ENCODE results near the gene AQP6. TPM values are rescaled to one million over a fixed set of nuclear protein-coding genes. Genes with fewer than 3 reads are reported as not detected.

The AQP6 gene
- total and polyA plus RNA-seq, 10 of the 15 experiments (the other 5 are each of a cell fraction or from before 2014, with no cell fraction given) = not detected

GRCh38 chr12:49949866-49950265, 22.9 kb upstream of the AQP6 start:
- no peak overlapping the region for H3K27ac ChIP-seq (ENCODE audit: control insufficient read depth, insufficient read depth)
- in situ Hi-C loops (cut with MboI) (no loop called here), intact Hi-C loops (cut with micrococcal nuclease; ENCODE audit: unreplicated experiment) (no loop called here)
- H4K20me1 ChIP-seq (ENCODE audit: control insufficient read depth, insufficient read depth) = no peaks in the 10 kb centered on the region
- DNase-seq (ENCODE audit: low read depth, low spot score) = no peak
- H3K9ac ChIP-seq (ENCODE audit: control insufficient read depth, insufficient read depth, low read length) = no peak overlapping the region
- ATAC-seq = no peak
- TF ChIP-seq ZNF592 (IDR thresholded peaks at IDR 0.05) = no peak
- no peak for TF ChIP-seq ZNF207 (IDR thresholded peaks at IDR 0.05; ENCODE audit: borderline replicate concordance)
- TF ChIP-seq GATAD2B (conservative IDR thresholded peaks at IDR 0.05; ENCODE audit: low read depth) = no peak
- no peak for TF ChIP-seq CBX5 (IDR thresholded peaks at IDR 0.05; ENCODE audit: low read depth)
- no peak for TF ChIP-seq TCF7 (IDR thresholded peaks at IDR 0.05; ENCODE audit: borderline replicate concordance)
- TF ChIP-seq WRNIP1 (IDR thresholded peaks at IDR 0.05; ENCODE audit: borderline replicate concordance, low read depth, low read length) = no peak
- no peak for TF ChIP-seq PKNOX1 (IDR thresholded peaks at IDR 0.05)
- TF ChIP-seq ETV6 (conservative IDR thresholded peaks at IDR 0.05 in 1 of 2, IDR thresholded peaks at IDR 0.05 in 1 of 2; ENCODE audit: borderline replicate concordance in 1 of 2, low read depth in 1 of 2) = no peak
- no peak for TF ChIP-seq RFX5 (IDR thresholded peaks at IDR 0.05; ENCODE audit: low read depth, low read length)
- TF ChIP-seq GABPA (IDR thresholded peaks at IDR 0.05; ENCODE audit: low read depth) = no peak
- TF ChIP-seq CREB1 (IDR thresholded peaks at IDR 0.05; ENCODE audit: low read depth) = no peak
- no peak for TF ChIP-seq RUNX3 (IDR thresholded peaks at IDR 0.05; ENCODE audit: low read length)
- TF ChIP-seq SP1 (IDR thresholded peaks at IDR 0.05; ENCODE audit: low read depth, low read length) = no peak
- TF ChIP-seq MYC (IDR thresholded peaks at IDR 0.05; ENCODE audit: insufficient read depth, insufficient read length, insufficient replicate concordance, low read length, severe bottlenecking) = no peak
- TF ChIP-seq MTA3 (IDR thresholded peaks at IDR 0.05; ENCODE audit: borderline replicate concordance, low read length) = no peak
- TF ChIP-seq NR2F1 (conservative IDR thresholded peaks at IDR 0.05) = no peak
- no peak for TF ChIP-seq SREBF2 (IDR thresholded peaks at IDR 0.05; ENCODE audit: low read length)
- TF ChIP-seq ATF2 (IDR thresholded peaks at IDR 0.05; ENCODE audit: low read length) = no peak
- TF ChIP-seq MXI1 (IDR thresholded peaks at IDR 0.05; ENCODE audit: low read depth, low read length) = no peak
- H3K9me3 ChIP-seq (replicated peaks; ENCODE audit: control insufficient read depth, insufficient read depth, low read length) = no peaks in the 10 kb centered on the region
- no peaks in the 10 kb centered on the region for H3K36me3 ChIP-seq (ENCODE audit: control insufficient read depth in 2 of 2, insufficient read depth in 2 of 2, low read length in 1 of 2)
- no peaks in the 10 kb centered on the region for H3K4me1 ChIP-seq (ENCODE audit: control insufficient read depth, insufficient read depth, low read length)
- SMC1A ChIA-PET (ENCODE audit: uncharacterized antibody, unreplicated experiment) = no interaction called here
- H3K4me3 ChIP-seq = no peak overlapping the region
- H2AFZ ChIP-seq (ENCODE audit: control insufficient read depth, low read depth, low read length) = no peak overlapping the region
- H3K79me2 ChIP-seq (ENCODE audit: control insufficient read depth, insufficient read depth, low read length) = no peaks in the 10 kb centered on the region
- FAIRE-seq = no peak
- H3K27me3 ChIP-seq (replicated peaks in 1 of 2; ENCODE audit: control insufficient read depth in 2 of 2, insufficient read depth in 2 of 2, low read length in 1 of 2) = peaks cover 6 to 7% of the 10 kb centered on the region in 2 experiments; a peak in 3 of 4 replicates
- CTCF ChIA-PET = interaction anchor here (2.1 kb wide), 1 partner anchor 17 kb away, joined by 13 read pairs; no protein-coding TSS in a partner anchor
- H3K4me2 ChIP-seq (ENCODE audit: control insufficient read depth, insufficient read depth) = no peak overlapping the region
- RAD21 ChIA-PET (ENCODE audit: unreplicated experiment) = no interaction called here
- WGBS (ENCODE audit: insufficient coverage, insufficient replicate concordance, low lambda C conversion rate, missing lambda C conversion rate) = 14% methylated on average over 3 of the region's 3 CpGs
- POLR2A ChIA-PET = no interaction called here
- BruUV-seq (replicated peaks) = no TSS peak
